Lower lobe of right lung (tissue), 2 donors: ENCODE results near the gene NRP2. TPM values are rescaled to one million over a fixed set of nuclear protein-coding genes. Genes with fewer than 3 reads are reported as not detected.

Experiments used
- ATAC-seq, 2 donors: fragments of 200-7000 bp; cut with Tn5 transposase; one replicate each; pipeline ENCODE4 v1.9.1; 2020 to 2022; ENCODE audit warnings: mild to moderate bottlenecking in 2 of 2, moderate library complexity in 2 of 2
- DNase-seq: peaks from one replicate; pipeline ENCODE4 v3.0.0-alpha.2; 2020
- H3K27ac ChIP-seq: fragments of 200-600 bp; one replicate; pipeline ENCODE4 v1.8.0; 2022
- H3K27me3 ChIP-seq: fragments of 200-600 bp; one replicate; pipeline ENCODE4 v1.8.0; 2022; ENCODE audit warnings: low read depth
- H3K36me3 ChIP-seq: fragments of 200-600 bp; one replicate; pipeline ENCODE4 v1.8.0; 2022; ENCODE audit warnings: mild to moderate bottlenecking
- H3K4me1 ChIP-seq: fragments of 200-600 bp; one replicate; pipeline ENCODE4 v1.8.0; 2022
- H3K4me3 ChIP-seq: fragments of 200-600 bp; one replicate; pipeline ENCODE4 v1.8.0; 2022; ENCODE audit warnings: mild to moderate bottlenecking
- H3K9me3 ChIP-seq: fragments of 200-600 bp; one replicate; pipeline ENCODE4 v1.8.0; 2022
- intact Hi-C: fragments of 100-400 bp; cut with DNase I; formaldehyde crosslinking; loops from one replicate; pipeline ENCODE4 v1.11.0; 2022
- total RNA-seq: library from RNA; stranded (reverse); fragmentation: NEBNext Ultra II Directional; extraction: Animal tissue kit (Norgen Biotek cat#: 25700); gene quantifications from one replicate; pipeline ENCODE4 v1.2.1, GENCODE V29; 2021
- TF ChIP-seq, protein P1 (sequence below): fragments of 200-600 bp; IDR thresholded peaks from one replicate; pipeline ENCODE4 v1.8.0; 2022; ENCODE audit warnings: antibody characterized with exemption, mild to moderate bottlenecking
- donor health status: DM: no; HTN: yes; CAD: no; lungs with severe emphysema.

NRP2 gene
- total RNA-seq, 1 donor from 2014 or later, result 67.5 TPM

GRCh38 chr2:205726506-205726905 lies 44.2 kb downstream of the NRP2 start:
- Histone ChIP-seq H3K4me1 (peaks cover 1% of the 10 kb centered on the region), H3K4me3 (no peak overlapping the region), H3K36me3 (peaks cover 76% of the 10 kb centered on the region), H3K9me3 (no peaks in the 10 kb centered on the region), H3K27me3 (no peaks in the 10 kb centered on the region), H3K27ac (no peak overlapping the region)
- DNase-seq, result no peak
- ATAC-seq, result no peak
- intact Hi-C loops, result no loop called here
- TF ChIP-seq, protein P1, sequence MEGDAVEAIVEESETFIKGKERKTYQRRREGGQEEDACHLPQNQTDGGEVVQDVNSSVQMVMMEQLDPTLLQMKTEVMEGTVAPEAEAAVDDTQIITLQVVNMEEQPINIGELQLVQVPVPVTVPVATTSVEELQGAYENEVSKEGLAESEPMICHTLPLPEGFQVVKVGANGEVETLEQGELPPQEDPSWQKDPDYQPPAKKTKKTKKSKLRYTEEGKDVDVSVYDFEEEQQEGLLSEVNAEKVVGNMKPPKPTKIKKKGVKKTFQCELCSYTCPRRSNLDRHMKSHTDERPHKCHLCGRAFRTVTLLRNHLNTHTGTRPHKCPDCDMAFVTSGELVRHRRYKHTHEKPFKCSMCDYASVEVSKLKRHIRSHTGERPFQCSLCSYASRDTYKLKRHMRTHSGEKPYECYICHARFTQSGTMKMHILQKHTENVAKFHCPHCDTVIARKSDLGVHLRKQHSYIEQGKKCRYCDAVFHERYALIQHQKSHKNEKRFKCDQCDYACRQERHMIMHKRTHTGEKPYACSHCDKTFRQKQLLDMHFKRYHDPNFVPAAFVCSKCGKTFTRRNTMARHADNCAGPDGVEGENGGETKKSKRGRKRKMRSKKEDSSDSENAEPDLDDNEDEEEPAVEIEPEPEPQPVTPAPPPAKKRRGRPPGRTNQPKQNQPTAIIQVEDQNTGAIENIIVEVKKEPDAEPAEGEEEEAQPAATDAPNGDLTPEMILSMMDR, result no peak

- Histone ChIP-seq H3K36me3 (peaks cover 76% of the 10 kb centered on the region), H3K27me3 (no peaks in the 10 kb centered on the region)
- DNase-seq, result no peak
Observed at GRCh38 chr2:205727174-205727573, 44.9 kb downstream of the NRP2 start.

GRCh38 chr2:205728366-205728765 lies 46.1 kb downstream of the NRP2 start:
- H3K27me3 ChIP-seq, result no peaks in the 10 kb centered on the region
- TF ChIP-seq, protein P1, result no peak
- no peaks in the 10 kb centered on the region for H3K4me1 ChIP-seq
- H3K27ac ChIP-seq, result no peak overlapping the region
- ATAC-seq (no peak), DNase-seq (no peak)
- H3K36me3 ChIP-seq, result peaks cover 66% of the 10 kb centered on the region
- intact Hi-C loops, result no loop called here
- H3K4me3 ChIP-seq, result no peak overlapping the region
- H3K9me3 ChIP-seq, result no peaks in the 10 kb centered on the region

More at GRCh38 chr2:205727174-205727573, 44.9 kb downstream of the NRP2 start:
- intact Hi-C loops, result no loop called here
- Histone ChIP-seq H3K27ac (no peak overlapping the region), H3K4me3 (no peak overlapping the region), H3K4me1 (no peaks in the 10 kb centered on the region), H3K9me3 (no peaks in the 10 kb centered on the region)
- TF ChIP-seq, protein P1, result no peak
- ATAC-seq, result no peak

DNA sequence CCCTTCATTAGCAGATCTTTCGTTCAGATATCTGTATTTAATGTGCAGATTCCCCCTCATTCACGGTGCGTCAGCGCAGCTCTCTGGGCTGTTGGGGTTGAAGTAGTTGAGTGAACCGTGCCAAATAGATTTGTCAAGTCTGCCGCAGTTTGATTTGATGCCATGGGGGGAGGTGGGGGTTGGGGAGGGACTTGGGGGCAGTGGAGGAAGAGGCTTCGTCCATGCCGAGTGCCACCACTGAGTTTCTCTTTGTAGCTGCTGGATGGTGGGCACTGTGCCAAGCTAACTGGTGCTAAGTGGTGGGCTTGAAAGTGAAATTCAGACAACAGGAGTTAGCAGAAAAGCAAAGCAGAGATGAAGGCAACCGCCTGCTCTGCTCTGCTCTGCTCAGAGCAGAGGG lies 47.9 kb downstream of the NRP2 start:
- Histone ChIP-seq H3K4me3 (no peak overlapping the region), H3K27me3 (no peaks in the 10 kb centered on the region), H3K4me1 (peaks cover 6% of the 10 kb centered on the region), H3K36me3 (peaks cover 48% of the 10 kb centered on the region), H3K9me3 (no peaks in the 10 kb centered on the region), H3K27ac (no peak overlapping the region)
- intact Hi-C loops, result no loop called here
- ATAC-seq (no peak), DNase-seq (no peak)
- TF ChIP-seq, protein P1, result no peak

DNA sequence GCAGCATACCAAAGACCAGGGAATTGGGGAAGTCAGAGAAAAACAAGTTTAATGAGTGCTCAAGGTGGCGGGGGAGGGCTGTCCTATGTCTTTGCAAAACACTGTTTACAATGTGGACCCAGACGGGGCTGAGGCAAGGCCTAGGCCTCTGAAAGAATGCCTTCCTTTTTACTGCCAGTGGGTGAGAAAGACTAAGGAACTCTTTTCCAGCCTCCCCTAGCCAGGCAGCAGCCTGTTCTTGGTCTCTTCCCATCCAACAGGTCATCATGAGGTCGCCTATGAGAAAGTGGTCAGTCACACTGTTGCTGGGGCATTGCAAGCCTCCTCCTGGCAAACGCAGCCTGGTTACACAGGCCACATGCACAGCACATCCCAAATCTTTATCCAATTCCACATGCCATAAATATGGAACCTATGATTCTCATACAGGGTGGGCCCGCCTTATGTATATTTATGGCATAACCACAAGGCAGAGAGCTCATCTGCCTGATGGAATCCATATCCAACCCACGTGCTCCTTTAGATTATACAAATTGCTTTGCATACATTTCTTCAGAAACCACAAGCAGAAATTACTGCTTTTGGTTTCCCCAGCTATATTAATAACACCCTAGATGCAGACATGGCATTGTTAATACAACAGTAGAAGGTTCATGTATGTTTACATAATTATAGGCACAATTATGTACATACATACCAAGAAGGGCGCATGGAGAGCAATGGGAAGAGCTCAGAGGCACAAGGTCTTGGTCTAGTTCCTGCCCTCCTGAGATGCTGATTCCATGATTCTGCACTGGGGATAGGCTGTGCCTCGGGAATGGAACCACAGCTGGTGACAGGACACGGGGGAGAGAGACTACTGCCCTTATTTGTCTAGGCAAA lies 48.6 kb downstream of the NRP2 start:
- Histone ChIP-seq H3K4me1 (peaks cover 7% of the 10 kb centered on the region), H3K9me3 (no peaks in the 10 kb centered on the region), H3K27ac (no peak overlapping the region), H3K27me3 (no peaks in the 10 kb centered on the region), H3K4me3 (no peak overlapping the region), H3K36me3 (peaks cover 41% of the 10 kb centered on the region)
- intact Hi-C loops, result no loop called here
- TF ChIP-seq, protein P1, result no peak
- ATAC-seq (peak in 1 of 2 donors; percentile 7), DNase-seq (no peak)
